D721Med (cell line): Measurements from ENCODE around the gene GGT6.

Experiments used
- DNase-seq: peaks from one replicate; pipeline ENCODE4 v3.0.0; 2011; ENCODE audit warnings: low spot score; ENCODE audit not compliant: insufficient read length
- FAIRE-seq: peaks from 2 replicates; lab custom pipeline; 2011; peaks lifted over from hg19 to GRCh38; lab: Jason Lieb, UNC
- TF ChIP-seq, protein P1 (sequence below): IDR thresholded peaks from 2 replicates; pipeline ENCODE4 v1.5.1; 2012; ENCODE audit warnings: mild to moderate bottlenecking, control low read depth; ENCODE audit not compliant: insufficient read depth; ENCODE audit errors: missing control alignments

The GGT6 gene

DNA sequence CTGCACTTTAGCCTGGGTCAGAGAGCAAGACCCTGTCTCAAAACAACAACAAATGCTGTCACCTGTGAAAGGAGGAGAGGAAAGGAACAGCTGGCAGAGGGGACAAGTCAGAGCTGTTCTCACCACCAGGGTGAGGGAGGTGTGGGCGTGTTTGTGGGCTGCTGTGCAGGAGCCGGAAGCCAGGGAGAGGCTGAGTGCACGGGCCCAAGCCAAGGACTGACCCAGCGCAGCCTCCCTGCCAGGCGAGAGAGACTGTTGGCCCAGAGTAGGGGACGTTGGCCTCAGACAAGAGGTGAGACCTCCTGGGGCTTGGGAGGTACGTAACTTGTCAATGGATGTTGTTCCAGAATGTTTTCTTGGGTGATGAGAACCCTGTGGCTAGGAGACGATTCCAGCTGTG is 51.0 kb downstream of the GGT6 start:
- FAIRE-seq: no peak
- no peak for DNase-seq
- TF ChIP-seq, protein P1, sequence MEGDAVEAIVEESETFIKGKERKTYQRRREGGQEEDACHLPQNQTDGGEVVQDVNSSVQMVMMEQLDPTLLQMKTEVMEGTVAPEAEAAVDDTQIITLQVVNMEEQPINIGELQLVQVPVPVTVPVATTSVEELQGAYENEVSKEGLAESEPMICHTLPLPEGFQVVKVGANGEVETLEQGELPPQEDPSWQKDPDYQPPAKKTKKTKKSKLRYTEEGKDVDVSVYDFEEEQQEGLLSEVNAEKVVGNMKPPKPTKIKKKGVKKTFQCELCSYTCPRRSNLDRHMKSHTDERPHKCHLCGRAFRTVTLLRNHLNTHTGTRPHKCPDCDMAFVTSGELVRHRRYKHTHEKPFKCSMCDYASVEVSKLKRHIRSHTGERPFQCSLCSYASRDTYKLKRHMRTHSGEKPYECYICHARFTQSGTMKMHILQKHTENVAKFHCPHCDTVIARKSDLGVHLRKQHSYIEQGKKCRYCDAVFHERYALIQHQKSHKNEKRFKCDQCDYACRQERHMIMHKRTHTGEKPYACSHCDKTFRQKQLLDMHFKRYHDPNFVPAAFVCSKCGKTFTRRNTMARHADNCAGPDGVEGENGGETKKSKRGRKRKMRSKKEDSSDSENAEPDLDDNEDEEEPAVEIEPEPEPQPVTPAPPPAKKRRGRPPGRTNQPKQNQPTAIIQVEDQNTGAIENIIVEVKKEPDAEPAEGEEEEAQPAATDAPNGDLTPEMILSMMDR: no peak

DNA sequence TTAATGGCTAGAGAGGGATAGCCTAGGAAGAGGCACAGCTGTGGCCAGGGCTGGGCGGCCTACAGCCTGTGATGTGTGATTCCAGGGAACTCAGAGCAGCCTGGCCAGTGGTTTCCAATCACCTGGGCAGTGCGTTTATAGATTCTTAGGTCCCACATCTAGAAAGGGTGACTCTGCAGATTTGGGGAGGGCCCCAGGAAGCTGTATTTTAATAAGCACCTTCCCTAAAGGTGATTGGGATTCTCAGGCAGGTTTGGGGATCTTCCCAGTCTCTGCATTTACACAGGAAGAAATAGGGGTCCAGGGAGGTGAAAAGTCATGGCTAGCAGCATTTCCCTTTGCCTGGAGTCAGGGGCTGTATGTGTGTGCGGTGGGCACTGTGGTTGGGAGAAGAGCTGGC is 52.2 kb downstream of the GGT6 start:
- TF ChIP-seq, protein P1: no peak
- DNase-seq (no peak), FAIRE-seq (no peak)

DNA sequence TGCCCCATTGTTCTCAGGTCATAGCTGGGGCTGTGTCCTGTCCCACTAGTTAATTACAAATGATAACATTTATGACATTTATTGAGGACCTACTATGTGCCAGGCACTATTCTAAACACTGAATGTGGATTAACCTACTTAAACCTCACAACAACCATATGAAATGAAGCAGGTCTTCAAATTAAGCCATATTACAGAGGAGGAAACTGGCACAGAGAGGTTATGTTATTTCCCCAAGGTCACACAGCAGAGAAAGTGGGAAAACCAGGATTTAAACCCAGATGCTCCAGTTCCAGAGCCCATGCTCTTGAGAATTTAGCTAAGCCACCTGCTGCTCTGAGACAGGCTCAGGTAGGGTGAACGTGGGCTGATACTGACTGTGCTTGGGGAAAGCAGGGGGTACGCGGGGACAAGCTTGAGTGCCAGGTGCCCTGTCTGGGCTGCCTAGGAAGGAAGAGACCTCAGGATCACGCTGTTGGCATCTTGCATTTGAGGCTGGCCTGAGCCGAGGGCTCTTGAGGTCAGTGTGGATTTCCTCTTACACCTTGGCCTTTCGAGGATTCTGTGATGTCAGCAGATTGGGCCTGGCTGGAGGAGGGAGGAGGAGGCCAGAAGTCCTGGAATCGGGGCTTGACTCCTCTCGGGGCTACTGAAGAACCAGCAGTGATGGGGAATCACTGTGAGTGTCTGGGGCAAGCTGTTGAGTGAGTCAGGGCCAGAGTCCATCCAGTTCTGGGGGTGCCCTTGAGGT is 52.8 kb downstream of the GGT6 start:
- FAIRE-seq (no peak), DNase-seq (no peak)
- TF ChIP-seq, protein P1: no peak
